Measurements from ENCODE around the gene COPS6.

COPS6 gene

DNA sequence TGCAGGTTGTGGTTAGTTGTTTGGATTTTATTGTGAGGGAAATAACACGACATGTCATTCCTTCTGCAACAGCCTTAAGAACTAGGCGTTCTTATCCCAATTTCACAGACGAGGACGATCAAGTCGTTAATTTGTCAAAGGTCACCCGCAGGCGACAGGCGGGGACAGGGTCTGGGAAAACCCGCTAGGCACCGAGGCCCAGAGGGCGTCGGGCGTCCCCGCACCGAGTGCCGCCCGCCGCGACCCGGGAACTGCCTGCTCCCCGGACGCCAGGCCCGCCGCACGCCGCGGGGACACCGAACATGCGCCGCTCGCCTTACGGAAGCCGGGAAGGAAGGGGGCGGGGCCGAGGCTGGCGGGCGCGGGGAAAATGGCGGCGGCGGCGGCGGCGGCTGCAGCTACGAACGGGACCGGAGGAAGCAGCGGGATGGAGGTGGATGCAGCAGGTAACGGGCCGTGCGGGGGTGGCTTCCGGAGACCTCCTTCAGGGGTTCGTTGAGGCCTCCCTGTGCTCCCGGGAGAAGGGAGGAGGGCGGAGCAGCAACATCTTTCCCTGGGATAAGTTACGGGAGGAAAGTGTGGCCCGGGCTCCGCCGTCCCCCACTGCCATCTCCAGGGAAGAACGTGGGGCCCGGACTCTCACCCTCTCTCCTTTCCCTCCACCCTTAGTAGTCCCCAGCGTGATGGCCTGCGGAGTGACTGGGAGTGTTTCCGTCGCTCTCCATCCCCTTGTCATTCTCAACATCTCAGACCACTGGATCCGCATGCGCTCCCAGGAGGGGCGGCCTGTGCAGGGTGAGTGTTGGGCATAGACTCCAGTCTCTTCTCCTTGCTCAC lies at the start of gene COPS6:
TSS of gene COPS6 (plus strand) at position 349 of the 837 bp plus-strand sequence. CDS start at position 371, 22 bp downstream.
- DNase-seq = peak in 1 of 2 experiments; percentile 16

DNA sequence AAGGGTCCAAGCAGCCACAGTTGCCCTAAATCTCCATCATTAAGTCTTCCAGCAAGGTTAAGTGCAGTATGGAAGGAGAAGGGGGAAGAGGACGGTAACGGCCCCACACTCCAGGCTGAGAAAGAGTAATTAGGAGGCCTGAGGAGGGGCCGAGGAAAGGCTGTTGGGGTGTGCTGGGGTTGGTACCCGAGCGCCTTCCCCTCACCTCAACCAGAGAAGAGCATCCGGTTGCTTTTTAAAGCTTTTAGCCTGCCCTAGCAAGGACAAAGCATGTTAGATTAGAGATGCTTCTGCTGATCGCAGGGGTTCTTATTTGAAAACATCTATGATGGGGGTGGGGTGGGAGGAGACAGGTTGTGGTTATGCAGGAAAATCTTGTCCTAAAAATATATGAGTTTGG lies 48.2 kb upstream of the COPS6 start:
- no peak for DNase-seq

DNA sequence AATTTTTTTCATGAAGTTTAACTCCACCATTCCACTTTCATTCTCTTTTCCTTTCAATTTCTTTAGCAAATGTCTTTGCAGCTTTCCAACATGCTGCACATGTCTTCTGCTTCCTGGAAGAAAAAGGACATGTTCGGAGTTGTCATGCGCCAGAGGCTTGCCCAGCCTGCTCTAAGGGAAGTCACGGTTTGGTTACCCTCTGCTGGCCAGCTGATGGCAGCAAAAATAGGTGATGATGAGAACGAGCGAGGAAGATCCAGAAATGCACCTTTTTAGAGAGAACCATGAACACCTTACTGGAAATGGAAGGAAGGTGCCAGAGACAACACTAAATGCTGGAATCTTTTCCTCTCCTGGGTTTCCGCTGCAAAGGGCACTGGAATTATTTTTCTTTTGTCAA lies 44.1 kb upstream of the COPS6 start:
- no peak for DNase-seq

DNA sequence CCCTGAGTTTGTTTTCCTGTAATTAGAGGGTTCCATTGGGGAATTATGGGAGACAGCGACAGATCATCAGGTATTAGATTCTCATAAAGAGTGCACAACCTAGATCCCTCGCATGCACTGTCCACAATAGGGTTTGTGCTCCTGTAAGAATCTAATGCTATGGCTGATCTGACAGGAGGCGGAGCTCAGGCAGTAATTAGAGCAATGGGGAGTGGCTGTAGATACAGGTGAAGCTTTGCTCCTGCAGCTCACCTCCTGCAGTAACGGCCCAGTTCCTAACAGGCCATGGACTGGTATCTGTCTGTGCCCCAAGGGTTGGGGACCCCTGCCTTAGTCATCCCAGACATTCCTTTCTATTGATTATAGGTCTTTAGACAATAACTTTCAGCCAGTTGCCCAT lies 40.1 kb upstream of the COPS6 start:
- no peak for DNase-seq

DNA sequence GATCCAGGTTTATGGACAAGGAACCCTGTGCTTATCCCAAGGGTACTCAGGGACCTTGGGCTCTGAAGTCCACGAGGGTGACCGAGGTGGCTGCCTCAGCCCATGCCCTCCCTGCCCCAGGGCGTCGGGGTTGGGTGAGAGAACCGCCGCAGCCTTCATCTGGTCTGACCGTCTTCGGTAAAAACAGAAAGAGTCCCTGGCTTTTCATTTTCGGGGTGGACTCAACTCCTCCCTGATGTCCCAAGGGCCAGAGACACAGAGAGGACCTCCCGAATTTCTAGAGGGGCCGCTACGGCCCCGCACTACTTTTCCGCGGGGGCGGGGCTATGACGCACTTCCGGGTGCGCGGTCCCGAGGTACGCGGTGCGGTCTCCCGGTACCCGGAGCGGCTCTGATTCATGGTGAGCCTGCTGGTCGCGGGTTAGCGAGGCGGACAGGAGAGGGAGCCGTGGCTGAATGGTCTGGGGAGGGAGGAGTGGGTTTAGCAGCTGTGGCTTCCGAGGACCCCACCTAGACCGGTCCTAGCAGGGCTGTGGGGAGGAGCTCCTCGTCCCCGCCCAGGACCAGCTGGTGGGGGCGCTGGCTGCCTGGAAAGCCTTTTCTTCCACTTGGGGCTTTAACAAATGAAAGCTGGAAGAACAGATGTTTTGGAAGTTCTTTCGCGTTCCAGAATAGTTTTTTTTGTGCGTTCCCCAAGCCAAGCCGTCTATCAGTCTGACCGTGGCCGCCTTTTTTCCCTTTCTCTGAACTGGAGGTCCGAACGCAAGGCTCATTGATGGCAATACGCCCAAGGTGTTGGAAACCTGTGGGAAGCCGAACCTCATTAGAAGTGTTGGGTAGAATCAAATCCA lies 39.1 kb upstream of the COPS6 start, which contains the start of gene ZSCAN21:
TSS of gene ZSCAN21 (plus strand) at position 334 of the 851 bp plus-strand sequence. CDS start 7,233 bp downstream, outside the sequence.
- peak; percentile 58 to 62 for DNase-seq

DNA sequence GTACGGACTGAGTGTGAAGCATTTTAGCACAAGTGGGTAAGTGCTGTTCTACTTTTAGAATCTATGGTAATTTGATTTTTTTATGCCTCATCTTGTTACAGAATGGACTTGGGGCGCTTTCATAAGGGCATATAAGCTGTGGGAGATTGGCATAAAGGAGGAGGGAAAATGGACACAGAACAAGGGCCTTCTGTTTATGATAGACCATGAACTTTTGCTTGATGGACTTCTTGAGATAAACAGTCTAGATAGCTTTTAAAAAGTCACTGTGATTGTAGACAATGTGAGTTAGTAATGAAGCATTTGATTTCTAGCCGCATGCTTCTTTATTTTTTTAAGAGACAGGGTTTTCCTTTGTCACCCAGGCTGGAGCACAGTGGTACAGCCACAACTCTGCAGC lies 37.2 kb upstream of the COPS6 start:
- DNase-seq = no peak

DNA sequence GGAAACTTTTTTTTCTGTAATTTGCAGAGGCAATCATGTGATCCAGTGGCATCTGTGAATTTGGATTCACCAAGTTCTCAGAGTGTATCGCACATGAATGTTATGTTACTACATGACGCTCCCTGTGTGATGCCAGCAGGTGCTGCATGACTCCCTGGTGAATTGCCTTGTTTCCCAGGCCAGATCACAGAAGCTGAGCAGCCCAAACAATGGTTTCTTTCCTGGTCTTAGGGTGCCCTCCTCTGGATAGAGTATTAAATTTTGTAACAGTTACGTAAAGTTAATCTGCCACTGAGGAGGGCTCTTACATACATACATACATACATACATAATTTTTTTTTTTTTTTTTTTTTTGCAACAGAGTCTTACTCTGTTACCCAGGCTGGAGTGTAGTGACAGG lies 35.6 kb upstream of the COPS6 start:
- DNase-seq = no peak

DNA sequence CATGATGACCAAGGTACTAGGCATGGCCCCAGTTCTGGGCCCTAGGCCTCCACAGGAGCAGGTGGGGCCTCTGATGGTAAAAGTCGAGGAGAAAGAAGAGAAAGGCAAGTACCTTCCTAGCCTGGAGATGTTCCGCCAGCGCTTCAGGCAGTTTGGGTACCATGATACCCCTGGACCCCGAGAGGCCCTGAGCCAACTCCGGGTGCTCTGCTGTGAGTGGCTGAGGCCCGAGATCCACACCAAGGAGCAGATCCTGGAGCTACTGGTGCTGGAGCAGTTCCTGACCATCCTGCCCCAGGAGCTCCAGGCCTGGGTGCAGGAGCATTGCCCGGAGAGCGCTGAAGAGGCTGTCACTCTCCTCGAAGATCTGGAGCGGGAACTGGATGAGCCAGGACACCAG lies 31.8 kb upstream of the COPS6 start:
- no peak for DNase-seq

DNA sequence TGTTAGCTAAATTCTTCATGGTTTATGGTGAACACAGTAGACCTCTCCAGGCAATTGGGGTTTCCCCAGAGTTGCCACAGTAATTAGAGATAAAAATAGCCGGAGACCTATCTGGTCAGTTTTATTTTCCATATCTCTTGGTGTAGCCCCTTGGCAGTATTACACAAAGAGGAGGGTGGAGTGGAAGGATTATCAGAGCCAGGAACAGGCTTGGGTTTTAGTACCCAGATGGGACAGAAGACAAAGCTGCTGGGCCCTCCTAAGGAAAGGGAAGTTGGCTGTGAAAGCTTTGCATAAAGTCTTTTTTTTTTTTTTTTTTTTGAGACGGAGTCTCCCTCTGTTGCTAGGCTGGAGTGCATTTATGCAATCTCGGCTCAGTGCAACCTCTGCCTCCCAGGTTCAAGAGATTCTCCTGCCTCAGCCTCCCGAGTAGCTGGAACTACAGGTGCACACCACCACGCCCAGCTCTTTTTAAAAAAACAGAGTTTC lies 29.5 kb upstream of the COPS6 start:
- DNase-seq = no peak

DNA sequence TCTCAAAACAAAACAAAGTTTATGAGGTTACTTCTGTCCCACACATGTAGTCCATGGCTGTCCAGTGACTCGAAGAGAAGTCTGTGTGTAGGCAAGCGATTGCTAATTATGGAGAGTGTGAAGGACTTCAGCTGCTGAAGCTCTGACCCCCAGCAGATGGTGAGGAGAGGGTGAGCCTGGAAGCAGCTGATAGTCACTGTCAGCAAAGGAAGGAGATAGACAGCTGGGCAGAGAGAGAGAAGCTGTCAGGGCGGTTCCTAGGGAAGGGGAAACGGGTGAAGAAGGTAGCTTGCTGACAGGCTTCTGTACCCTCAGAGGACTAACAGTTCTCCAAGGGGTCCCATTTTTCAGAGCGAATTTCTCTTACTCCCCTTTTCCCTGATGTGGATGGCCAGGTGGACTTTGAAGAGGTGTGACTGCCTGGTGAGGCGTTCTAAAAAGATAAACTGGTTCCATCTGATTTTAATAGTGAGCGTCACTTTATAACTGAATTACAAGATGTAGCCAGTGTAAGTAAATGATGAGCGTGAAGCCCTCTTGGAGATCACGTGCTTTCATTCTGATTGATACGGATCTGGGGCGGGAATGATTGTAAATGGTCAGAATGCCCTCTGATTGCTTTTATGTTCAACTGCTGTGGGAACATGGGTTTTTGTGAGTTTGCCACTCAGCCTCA lies 27.1 kb upstream of the COPS6 start:
- DNase-seq = no peak

DNA sequence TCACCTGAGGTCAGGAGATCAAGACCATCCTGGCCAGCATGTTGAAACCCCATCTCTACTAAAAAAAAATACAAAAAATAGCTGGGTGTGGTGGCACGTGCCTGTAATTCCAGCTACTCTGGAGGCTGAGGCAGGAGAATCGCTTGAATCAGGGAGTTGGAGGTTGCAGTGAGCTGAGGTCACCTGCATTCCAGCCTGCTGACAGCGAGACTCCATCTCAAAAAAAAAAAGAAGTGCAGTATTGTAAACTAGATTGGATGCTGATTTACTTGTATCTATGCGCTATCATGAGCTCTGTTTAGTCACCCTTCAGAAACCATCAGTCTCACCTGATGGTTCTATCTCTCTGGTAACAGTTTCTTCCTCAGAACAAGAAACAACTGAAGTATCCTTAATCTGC lies 25.4 kb upstream of the COPS6 start:
- no peak for DNase-seq

DNA sequence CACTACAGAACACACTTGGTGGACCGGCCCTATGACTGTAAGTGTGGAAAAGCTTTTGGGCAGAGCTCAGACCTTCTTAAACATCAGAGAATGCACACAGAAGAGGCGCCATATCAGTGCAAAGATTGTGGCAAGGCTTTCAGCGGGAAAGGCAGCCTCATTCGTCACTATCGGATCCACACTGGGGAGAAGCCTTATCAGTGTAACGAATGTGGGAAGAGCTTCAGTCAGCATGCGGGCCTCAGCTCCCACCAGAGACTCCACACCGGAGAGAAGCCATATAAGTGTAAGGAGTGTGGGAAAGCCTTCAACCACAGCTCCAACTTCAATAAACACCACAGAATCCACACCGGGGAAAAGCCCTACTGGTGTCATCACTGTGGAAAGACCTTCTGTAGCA lies 24.6 kb upstream of the COPS6 start:
- DNase-seq = no peak

DNA sequence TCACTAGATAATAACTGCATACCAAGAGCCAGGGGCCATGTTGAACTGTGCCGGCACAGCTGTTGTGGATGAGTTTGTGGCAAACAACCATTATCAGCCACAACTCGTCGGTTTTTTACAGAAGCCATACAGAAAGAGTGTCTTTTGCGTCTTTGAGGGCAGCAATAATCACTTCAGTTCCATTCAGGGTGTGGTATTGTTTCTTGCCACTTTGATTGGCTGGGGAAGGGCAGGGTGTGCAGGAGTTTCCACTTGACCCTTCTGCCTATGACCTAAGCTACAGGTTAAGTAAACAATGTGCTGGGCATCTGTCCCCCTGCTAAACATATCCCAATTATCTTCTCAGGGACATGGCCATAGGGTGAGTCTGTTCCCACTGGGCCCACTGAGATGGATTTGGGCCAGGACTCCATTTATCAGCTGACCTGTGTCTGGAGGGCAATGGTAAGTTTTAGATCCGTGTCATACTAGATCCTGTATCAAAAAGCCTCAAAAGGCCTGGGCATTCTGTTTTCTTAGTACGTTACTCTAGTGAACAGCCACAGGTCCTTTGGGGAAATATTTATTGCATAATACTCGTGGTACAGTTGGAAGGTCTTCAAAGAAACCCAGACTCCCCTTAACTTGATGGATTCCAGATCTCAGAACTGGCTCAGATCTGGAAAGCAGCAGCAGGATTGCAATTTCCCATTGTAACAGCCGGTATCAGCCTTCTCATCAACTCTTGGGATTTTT lies 23.1 kb upstream of the COPS6 start:
- DNase-seq = no peak

DNA sequence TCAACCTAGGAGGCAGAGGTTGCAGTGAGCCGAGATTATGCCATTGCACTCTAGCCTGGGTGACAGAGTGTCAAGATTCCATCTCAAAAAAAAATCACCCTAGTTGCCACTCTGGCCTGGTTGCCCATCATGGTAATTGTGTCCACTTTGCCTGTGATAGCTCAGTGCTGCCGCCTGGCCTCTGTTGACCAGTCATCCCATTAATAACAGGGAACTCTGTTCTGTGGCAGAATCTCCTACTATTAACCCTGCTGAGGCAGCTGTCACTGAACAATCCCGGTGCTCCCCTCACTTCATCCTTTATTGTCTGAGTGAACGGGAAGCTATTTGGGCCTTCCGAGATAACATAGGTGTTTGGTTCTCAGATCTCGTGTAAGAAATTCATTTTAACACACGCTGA lies 21.8 kb upstream of the COPS6 start:
- no peak for DNase-seq

DNA sequence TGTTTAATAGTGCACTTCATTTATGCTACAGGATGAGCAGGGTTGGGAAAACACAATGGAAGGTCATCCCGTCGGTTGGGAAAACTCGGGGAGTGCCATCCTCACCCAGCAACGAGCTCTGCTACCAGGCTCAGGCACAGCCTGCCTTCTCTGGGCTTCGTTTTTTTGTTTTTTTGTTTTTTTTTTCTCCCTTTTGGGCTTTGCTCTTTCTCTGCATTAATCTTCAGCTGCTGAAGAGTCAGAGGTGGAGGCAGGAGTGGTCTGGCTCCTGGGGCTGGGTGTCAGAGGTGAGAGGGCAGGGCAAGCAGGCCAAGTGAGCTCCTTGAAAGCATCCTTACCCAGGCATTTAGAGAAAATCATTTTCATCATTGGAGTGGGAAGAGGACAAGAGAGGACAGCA lies 18.8 kb upstream of the COPS6 start:
- DNase-seq = no peak

DNA sequence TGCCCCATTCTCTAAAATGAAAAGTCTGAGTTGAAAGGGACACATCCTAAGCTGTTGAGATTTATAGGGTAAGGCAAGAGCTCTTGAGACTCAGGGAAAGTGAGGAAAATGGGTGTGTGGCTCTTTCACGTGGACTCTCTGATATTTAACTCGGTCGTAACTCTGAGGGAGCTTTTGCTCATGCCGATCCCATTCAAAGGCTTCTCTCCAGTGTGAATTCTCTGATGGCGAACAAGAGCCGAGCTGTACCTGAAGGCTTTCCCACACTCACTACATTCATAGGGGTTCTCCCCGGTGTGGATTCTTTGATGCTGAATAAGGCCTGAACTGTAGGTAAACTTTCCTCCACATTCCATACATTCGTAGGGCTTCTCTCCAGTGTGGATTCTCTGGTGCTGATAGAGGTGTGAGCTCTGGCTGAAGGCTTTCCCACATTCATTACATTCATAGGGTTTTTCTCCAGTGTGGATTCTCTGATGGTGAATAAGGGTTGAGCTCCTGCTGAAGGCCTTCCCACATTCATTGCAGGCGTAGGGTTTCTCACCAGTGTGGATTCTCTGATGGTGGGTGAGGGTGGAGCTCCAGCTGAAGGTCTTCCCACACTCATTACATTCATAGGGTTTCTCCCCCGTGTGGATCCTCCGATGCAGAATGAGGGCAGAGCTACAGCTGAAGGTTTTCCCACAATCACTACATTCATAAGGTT lies 17.6 kb upstream of the COPS6 start:
- DNase-seq = no peak

DNA sequence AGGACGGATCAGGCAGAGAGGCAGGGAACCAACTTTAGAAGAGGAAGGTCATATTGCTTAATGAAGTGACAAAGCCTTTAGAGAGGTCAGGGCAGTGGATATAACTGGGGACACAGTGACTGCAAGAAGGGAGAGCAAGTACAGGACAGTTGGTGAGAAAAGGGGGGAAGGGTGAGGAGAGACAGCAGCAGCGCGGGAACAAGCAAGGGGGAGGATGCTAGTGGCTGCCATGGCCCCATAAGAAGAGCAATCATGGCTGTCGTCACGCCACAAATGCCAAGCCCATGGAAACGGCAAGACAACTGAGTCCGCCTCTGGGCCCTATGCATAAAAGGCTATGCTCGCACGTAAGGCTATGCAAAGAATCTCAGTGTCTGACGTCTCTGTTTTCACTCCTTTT lies 16.3 kb upstream of the COPS6 start:
- no peak for DNase-seq

DNA sequence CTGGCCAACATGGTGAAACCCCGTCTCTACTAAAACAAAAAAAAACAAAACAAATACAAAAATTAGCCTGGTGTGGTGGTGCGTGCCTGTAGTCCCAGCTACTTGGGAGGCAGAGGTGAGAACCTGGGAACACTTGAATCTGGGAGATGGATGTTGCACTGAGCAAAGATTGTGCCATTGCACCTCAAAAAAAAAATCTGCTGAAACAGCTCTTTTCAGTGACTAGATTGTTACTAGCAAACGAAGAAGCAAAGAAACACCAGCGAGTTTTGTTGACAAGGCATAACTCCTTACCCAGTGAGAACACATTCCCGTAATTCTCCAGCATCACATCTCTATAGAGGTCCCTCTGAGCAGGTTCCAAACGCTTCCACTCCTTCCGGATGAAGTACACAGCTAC lies 13.9 kb upstream of the COPS6 start:
- no peak for DNase-seq

DNA sequence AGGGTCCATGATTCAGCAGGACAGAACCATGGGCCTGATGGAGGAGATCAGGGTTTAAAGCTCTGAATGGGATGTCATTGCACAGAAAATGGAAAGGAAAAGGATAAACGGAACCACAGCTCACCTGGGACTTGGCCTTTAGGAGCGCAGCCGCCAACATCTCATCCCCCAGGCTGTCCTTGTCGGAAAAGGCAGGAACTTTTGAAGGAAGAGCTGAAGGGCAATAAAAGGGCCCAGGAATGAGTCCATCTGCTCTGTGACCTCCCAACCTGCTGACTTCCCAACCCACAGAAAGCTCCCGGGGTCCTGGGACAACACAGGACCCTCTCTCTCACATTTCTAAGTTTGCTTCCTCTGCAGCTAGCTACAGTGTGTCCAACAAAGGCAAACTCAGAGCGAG lies 13.4 kb upstream of the COPS6 start:
- no peak for DNase-seq

DNA sequence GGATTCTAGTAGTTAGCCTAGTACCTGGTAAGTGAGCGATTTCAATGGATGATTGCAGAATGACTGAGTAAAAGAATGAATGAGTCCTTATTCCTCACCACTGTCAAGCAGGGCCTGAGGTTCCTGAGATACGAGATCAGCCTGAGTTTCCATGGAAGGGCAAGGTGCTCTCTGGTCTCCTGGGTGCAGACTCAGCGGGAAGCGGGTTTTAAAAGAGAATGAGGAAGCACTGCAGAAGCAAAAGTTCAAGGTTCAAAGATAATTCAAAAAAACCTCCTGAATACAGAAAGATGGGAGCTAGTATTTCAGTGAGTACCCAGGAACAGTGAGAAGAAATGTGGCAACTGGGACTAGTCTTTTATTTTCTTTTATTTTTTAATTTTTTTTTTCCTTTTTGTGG lies 11.6 kb upstream of the COPS6 start:
- no peak for DNase-seq

DNA sequence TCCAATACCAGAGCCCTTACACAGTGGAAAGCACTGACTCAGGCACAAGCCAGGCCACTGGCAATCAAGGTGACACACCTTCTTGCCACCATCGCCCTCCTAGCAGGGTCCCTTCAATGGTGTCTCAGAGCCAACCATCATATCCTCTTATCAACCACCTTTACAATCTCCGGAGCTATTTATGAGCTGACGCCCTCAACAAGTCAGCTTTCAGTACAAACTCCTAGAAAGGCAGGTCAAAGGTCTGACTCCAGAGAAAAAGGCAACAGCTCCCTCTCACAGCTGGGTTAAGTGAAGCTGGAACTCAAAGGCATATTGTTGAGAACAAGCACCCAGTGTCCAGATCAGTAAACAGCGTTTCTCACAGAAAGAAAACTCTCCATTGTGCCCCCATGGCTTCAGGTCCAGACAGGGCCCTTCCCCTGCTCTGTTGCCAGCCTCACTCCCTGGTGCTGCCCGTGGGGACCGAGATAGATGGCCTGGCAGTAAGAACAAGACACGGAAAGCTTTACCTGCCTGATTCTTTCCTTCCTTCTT lies 9.7 kb upstream of the COPS6 start:
- no peak for DNase-seq
